ENCODE measurements around the gene CNKSR1.

The CNKSR1 gene

DNA sequence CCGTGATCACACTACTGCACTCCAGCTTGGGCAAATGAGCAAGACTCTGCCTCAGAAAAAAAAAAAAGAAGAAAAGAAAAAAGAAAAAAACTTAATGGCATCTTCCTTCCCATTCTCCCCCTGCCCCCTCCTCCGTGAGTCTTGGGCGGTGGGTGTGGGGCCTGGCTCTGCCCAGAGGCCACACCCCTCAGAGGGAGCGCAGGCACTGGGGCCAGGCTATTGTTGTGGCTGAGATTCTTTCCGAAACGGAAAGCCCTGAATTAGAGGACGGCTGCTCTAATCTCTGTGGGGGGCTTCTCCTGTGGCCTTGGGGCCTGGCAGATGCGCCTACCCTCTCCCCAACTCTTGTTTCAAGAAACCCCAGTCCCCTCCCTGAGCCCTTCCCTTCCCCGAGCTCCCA lies 22.5 kb upstream of the CNKSR1 start:
- Histone ChIP-seq H3K27me3 (ENCODE audit: insufficient read depth, low read depth) (peaks cover 7% of the 10 kb centered on the region; the same call in 1 of the 2 replicates), H4K20me1 (ENCODE audit: insufficient read depth) (no peaks in the 10 kb centered on the region), H3K4me2 (no peak overlapping the region)

DNA sequence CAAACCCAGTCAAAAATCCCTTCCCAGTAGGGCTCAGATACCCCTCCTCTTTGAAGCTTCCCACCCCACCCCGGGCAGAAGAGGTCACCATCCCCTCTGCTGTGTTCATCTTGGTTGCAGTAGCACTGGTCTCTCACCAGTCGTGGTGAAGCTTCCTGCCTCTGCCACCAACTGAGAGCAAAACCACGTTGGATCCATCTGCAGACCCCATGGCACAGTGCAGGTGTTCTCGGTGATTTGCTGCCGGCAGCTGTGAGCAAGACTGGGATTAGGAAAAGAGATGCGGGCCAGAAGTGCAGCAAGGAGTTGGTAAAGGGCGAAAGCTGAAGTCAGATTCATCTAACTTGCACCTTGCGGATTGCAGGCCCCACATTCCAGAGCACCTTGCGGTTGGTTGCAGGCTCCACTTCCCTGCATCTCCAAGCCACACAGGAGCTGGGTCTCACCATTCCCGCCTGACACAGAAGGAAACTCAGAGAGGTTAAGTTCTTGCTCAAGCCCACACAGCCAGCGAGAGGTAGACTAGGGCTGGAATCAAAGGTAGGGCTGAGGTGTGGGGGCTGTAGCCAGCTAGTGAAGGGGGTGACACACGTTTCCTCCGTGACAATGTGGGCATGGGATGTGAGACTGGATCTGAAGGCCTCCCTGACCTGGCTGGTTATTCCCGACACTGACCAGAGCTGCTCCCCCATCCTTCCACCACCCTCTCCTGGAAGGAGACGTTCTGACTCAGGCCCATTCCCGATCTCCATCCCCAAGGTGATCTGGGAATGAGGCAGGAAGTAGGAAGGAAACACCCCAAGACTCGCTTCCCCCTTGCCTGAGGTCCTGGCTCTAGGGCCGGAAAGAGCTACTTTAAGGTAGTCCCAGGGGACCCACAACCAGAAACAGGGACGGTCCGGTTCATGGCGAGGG lies 21.7 kb upstream of the CNKSR1 start:
- H4K20me1 ChIP-seq (ENCODE audit: insufficient read depth): no peaks in the 10 kb centered on the region
- H3K79me2 ChIP-seq (ENCODE audit: insufficient read depth, low read depth): no peaks in the 10 kb centered on the region
- H2AFZ ChIP-seq (ENCODE audit: low read depth): no peak overlapping the region
- H3K27ac ChIP-seq: no peak overlapping the region
- no peak overlapping the region for H3K4me3 ChIP-seq (IDR thresholded peaks at IDR 0.05; ENCODE audit: insufficient read depth, low read depth, low read length)
- peaks cover 7% of the 10 kb centered on the region; the same call in 1 of the 2 replicates for H3K27me3 ChIP-seq (ENCODE audit: insufficient read depth, low read depth)
- no peaks in the 10 kb centered on the region for H3K36me3 ChIP-seq (ENCODE audit: insufficient read depth)
- H3K4me2 ChIP-seq: no peak overlapping the region
- no peaks in the 10 kb centered on the region for H3K4me1 ChIP-seq (ENCODE audit: low read depth, poor library complexity, severe bottlenecking)
- no peak overlapping the region for H3K9ac ChIP-seq
- TF ChIP-seq, protein P1, sequence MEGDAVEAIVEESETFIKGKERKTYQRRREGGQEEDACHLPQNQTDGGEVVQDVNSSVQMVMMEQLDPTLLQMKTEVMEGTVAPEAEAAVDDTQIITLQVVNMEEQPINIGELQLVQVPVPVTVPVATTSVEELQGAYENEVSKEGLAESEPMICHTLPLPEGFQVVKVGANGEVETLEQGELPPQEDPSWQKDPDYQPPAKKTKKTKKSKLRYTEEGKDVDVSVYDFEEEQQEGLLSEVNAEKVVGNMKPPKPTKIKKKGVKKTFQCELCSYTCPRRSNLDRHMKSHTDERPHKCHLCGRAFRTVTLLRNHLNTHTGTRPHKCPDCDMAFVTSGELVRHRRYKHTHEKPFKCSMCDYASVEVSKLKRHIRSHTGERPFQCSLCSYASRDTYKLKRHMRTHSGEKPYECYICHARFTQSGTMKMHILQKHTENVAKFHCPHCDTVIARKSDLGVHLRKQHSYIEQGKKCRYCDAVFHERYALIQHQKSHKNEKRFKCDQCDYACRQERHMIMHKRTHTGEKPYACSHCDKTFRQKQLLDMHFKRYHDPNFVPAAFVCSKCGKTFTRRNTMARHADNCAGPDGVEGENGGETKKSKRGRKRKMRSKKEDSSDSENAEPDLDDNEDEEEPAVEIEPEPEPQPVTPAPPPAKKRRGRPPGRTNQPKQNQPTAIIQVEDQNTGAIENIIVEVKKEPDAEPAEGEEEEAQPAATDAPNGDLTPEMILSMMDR (conservative IDR thresholded peaks at IDR 0.05; ENCODE audit: low read depth, low read length): no peak

More for the DNA sequence above, 22.5 kb upstream of the CNKSR1 start:
- TF ChIP-seq, protein P1 (conservative IDR thresholded peaks at IDR 0.05; ENCODE audit: low read depth, low read length): no peak
- H3K9ac ChIP-seq: no peak overlapping the region
- H3K27ac ChIP-seq: no peak overlapping the region
- no peaks in the 10 kb centered on the region for H3K4me1 ChIP-seq (ENCODE audit: low read depth, poor library complexity, severe bottlenecking)
- H3K36me3 ChIP-seq (ENCODE audit: insufficient read depth): no peaks in the 10 kb centered on the region
- H3K4me3 ChIP-seq (IDR thresholded peaks at IDR 0.05; ENCODE audit: insufficient read depth, low read depth, low read length): no peak overlapping the region
- no peaks in the 10 kb centered on the region for H3K79me2 ChIP-seq (ENCODE audit: insufficient read depth, low read depth)
- H2AFZ ChIP-seq (ENCODE audit: low read depth): no peak overlapping the region

DNA sequence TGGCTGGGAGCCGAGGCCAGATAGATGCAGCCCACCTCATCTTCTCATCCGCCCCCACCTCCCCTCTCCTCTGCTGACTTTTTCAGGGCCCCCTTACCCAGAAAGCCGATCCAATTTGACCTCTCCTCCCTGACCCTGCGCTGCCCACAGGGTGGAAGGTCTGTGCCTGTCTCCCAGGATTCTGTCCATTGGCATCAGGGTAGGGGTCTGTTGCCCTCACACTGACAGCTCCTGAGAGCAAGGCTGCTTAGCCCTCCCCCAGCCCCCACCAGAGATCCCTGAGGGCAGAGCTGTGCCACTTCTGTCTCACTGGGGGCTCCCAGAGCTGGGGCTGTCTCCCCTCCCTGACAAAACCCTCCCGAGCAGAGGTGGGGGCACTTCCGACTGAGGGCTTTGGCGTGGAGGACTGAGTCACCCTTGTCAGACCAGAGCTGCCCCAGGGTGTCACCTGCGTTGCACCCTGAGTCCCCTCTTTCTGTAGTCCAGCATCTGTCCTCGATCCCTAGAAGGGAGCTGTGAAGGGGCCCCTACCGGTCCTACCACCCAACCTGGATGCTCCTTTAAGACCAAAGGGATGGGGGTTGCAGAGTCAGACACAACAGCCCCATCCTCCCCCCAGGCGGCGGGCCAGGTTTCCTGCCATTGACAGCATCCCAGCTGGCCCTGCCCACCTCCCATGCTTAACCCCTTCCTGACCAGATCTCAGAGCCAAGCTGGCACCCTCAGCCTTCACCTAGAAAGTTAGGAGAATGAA lies 20.8 kb upstream of the CNKSR1 start:
- Histone ChIP-seq H3K27ac (no peak overlapping the region), H3K27me3 (ENCODE audit: insufficient read depth, low read depth) (peaks cover 16% of the 10 kb centered on the region; the same call in 1 of the 2 replicates), H3K4me1 (ENCODE audit: low read depth, poor library complexity, severe bottlenecking) (no peaks in the 10 kb centered on the region), H4K20me1 (ENCODE audit: insufficient read depth) (no peaks in the 10 kb centered on the region), H3K36me3 (ENCODE audit: insufficient read depth) (no peaks in the 10 kb centered on the region), H3K9ac (no peak overlapping the region), H2AFZ (ENCODE audit: low read depth) (no peak overlapping the region), H3K79me2 (ENCODE audit: insufficient read depth, low read depth) (no peaks in the 10 kb centered on the region), H3K4me3 (IDR thresholded peaks at IDR 0.05; ENCODE audit: insufficient read depth, low read depth, low read length) (no peak overlapping the region), H3K4me2 (no peak overlapping the region)
- TF ChIP-seq, protein P1 (conservative IDR thresholded peaks at IDR 0.05; ENCODE audit: low read depth, low read length): no peak

DNA sequence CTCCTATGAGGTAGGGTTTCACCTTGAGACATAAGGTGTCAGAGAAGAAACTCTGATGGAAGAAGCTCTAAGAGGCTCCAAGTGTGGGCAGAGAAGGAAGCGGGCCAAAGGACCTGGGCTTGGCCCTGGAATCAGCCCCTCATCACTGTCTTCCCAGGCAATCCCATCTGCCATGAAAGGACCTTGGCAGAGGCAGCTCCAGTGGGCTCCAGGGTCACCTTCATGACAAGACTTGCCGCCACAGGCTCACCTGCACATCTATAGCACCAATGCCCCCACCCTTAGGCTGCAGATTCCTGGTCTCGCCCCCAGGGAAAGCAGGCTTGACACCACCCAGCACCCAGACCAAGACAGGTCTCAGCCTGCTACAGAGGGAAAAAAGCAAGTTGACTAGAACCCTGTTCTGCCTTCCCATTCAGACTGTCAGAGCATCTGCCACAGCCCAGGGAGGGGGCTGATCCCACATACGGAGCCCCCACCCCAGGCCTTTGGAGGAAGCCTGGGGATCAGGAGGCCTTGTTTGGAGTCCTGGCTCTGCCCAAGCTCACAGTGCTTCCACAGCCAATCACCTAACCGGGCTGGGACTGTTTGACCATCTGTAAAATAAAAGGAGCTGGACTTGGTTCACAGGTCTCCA lies 18.9 kb upstream of the CNKSR1 start:
- no peak overlapping the region for H2AFZ ChIP-seq (ENCODE audit: low read depth)
- no peaks in the 10 kb centered on the region for H3K4me1 ChIP-seq (ENCODE audit: low read depth, poor library complexity, severe bottlenecking)
- H3K27me3 ChIP-seq (ENCODE audit: insufficient read depth, low read depth): peaks cover 31% of the 10 kb centered on the region
- H4K20me1 ChIP-seq (ENCODE audit: insufficient read depth): no peaks in the 10 kb centered on the region
- H3K79me2 ChIP-seq (ENCODE audit: insufficient read depth, low read depth): no peaks in the 10 kb centered on the region
- H3K27ac ChIP-seq: no peak overlapping the region
- H3K4me3 ChIP-seq (IDR thresholded peaks at IDR 0.05; ENCODE audit: insufficient read depth, low read depth, low read length): no peak overlapping the region
- TF ChIP-seq, protein P1 (conservative IDR thresholded peaks at IDR 0.05; ENCODE audit: low read depth, low read length): no peak
- H3K4me2 ChIP-seq: no peak overlapping the region
- H3K36me3 ChIP-seq (ENCODE audit: insufficient read depth): no peaks in the 10 kb centered on the region
- H3K9ac ChIP-seq: no peak overlapping the region

Data from KMS-11 (cell line).